Peyer's patch (tissue), 4 donors: Measurements from ENCODE around the gene FGD5.

Source experiments
- CTCF ChIP-seq, 6 experiments: fragments of 450-650 bp in 4 of 6; fragments of 200-600 bp in 2 of 6; sonication (generic) in 1 of 6; IDR thresholded peaks; one replicate each; pipeline ENCODE4 v1.5.1; 2017 to 2019; ENCODE audit warnings: antibody characterized with exemption in 6 of 6, mild to moderate bottlenecking in 3 of 6, moderate library complexity in 1 of 6
- POLR2A ChIP-seq, 2 donors: fragments of 450-650 bp; IDR thresholded peaks; one replicate each; pipeline ENCODE4 v1.5.1; 2017; ENCODE audit warnings: antibody characterized with exemption in 2 of 2, mild to moderate bottlenecking in 2 of 2, moderate library complexity in 2 of 2

GRCh38 chr3:14831916-14832450 is 13.2 kb downstream of the FGD5 start:
- no peak for TF ChIP-seq CTCF (IDR thresholded peaks at IDR 0.05)
- no peak for TF ChIP-seq POLR2A (IDR thresholded peaks at IDR 0.05)
